Caco-2 (cell line): ENCODE measurements around the gene TIMD4. TPM values are rescaled to one million over a fixed set of nuclear protein-coding genes. Genes with fewer than 3 reads are reported as not detected.
"Not testable (repeated sequence)": the region's sequence is repeated elsewhere in the genome, so short reads cannot be mapped to it uniquely, and the experiment has no call there.

Experiments
- BruUV-seq: library from RNA; stranded (reverse); fragments of 400-500 nt; replicated peaks from 2 replicates; lab custom pipeline; 2021; lab: Mats Ljungman, UMichigan
- CTCF ChIA-PET: fragments of 300-600 bp; sonication (Branson Sonifier 250); formaldehyde crosslinking; loops from one replicate; lab custom pipeline; 2022; ENCODE audit warnings: antibody characterized with exemption; lab: Charles Lee
- POLR2A ChIA-PET: fragments of 300-600 bp; sonication (Branson Sonifier 250); formaldehyde crosslinking; loops from one replicate; lab custom pipeline; 2022; ENCODE audit warnings: antibody characterized with exemption; lab: Charles Lee
- DNase-seq, 2 experiments: peaks; one replicate each; pipeline versions ENCODE4 v3.0.0 to v3.0.0-alpha.2; 2020 to 2022
- H3K27me3 ChIP-seq: replicated peaks from 2 replicates; pipeline ENCODE4 v1.6.0; 2011; ENCODE audit warnings: low read length; ENCODE audit not compliant: control insufficient read depth, insufficient read depth
- H3K36me3 ChIP-seq: 2 replicates; pipeline ENCODE4 v1.5.1; 2011; ENCODE audit warnings: low read length; ENCODE audit not compliant: control insufficient read depth, insufficient read depth
- H3K4me1 ChIP-seq: fragments of 250-450 bp; sonication (Bioruptor Pico); 2 replicates; pipeline ENCODE4 v1.5.1; 2020; ENCODE audit warnings: mild to moderate bottlenecking
- H3K4me3 ChIP-seq: 2 replicates; pipeline ENCODE4 v1.5.1; 2011; ENCODE audit warnings: low read depth, mild to moderate bottlenecking, control low read depth, low read length
- H3K9me3 ChIP-seq: fragments of 250-450 bp; sonication (Bioruptor Pico); 2 replicates; pipeline ENCODE4 v1.5.1; 2020; ENCODE audit warnings: mild to moderate bottlenecking, moderate library complexity
- H3K27ac Mint-ChIP-seq: one replicate; pipeline ENCODE4 v1.8.0; 2022; ENCODE audit warnings: mixed read lengths; ENCODE audit not compliant: unreplicated experiment
- H3K27me3 Mint-ChIP-seq: one replicate; pipeline ENCODE4 v1.8.0; 2022; ENCODE audit warnings: mixed read lengths; ENCODE audit not compliant: insufficient read depth, unreplicated experiment
- H3K36me3 Mint-ChIP-seq: one replicate; pipeline ENCODE4 v1.8.0; 2022; ENCODE audit warnings: mild to moderate bottlenecking, mixed read lengths; ENCODE audit not compliant: insufficient read depth, unreplicated experiment
- H3K4me1 Mint-ChIP-seq: one replicate; pipeline ENCODE4 v1.8.0; 2022; ENCODE audit warnings: low read depth, mixed read lengths; ENCODE audit not compliant: unreplicated experiment
- H3K4me3 Mint-ChIP-seq: one replicate; pipeline ENCODE4 v1.8.0; 2022; ENCODE audit warnings: mild to moderate bottlenecking, moderate library complexity, mixed read lengths; ENCODE audit not compliant: unreplicated experiment
- H3K9me3 Mint-ChIP-seq: one replicate; pipeline ENCODE4 v1.8.0; 2022; ENCODE audit warnings: mixed read lengths; ENCODE audit not compliant: unreplicated experiment
- CTCF ChIP-seq, 2 experiments: fragments of 200-600 bp in 1 of 2; IDR thresholded peaks; 1 replicate in 1 of 2; 2 replicates in 1 of 2; pipeline versions ENCODE4 v1.5.1 to v1.8.0; 2011 to 2022; ENCODE audit warnings: antibody characterized with exemption in 1 of 2, control low read depth in 1 of 2, inconsistent platforms in 1 of 2, low read depth in 1 of 2, low read length in 1 of 2, mild to moderate bottlenecking in 1 of 2, moderate library complexity in 1 of 2; ENCODE audit not compliant: insufficient read depth in 1 of 2, severe bottlenecking in 1 of 2, unreplicated experiment in 1 of 2
- intact Hi-C: fragments of 100-400 bp; cut with micrococcal nuclease; formaldehyde crosslinking; loops from one replicate; pipeline ENCODE4 v1.10.0; 2022; ENCODE audit not compliant: unreplicated experiment
- total RNA-seq: library from RNA; stranded (reverse); gene quantifications from 2 replicates; pipeline ENCODE4 v1.2.3, GENCODE V29; 2022

Gene TIMD4
- total RNA-seq, 1 experiment from 2014 or later: 1.7 TPM

- Mint-ChIP-seq H3K27ac (no peak overlapping the region), H3K4me3 (no peak overlapping the region), H3K4me1 (no peaks in the 10 kb centered on the region), H3K27me3 (no peaks in the 10 kb centered on the region), H3K36me3 (no peaks in the 10 kb centered on the region), H3K9me3 (no peaks in the 10 kb centered on the region)
- H3K4me3 ChIP-seq: no peak overlapping the region
- POLR2A ChIA-PET: no interaction called here
- no peak for DNase-seq
- no peaks in the 10 kb centered on the region for H3K27me3 ChIP-seq
- no TSS peak for BruUV-seq
- no peaks in the 10 kb centered on the region for H3K36me3 ChIP-seq
- no peaks in the 10 kb centered on the region for H3K4me1 ChIP-seq
- H3K9me3 ChIP-seq: no peaks in the 10 kb centered on the region
- TF ChIP-seq CTCF (IDR thresholded peaks at IDR 0.05; ENCODE audit: insufficient read depth in 1 of 2, low read depth in 1 of 2, low read length in 1 of 2, severe bottlenecking in 1 of 2, unreplicated experiment in 1 of 2): no peak
- CTCF ChIA-PET: no interaction called here
- intact Hi-C loops: no loop called here
These were observed 13.6 kb downstream of the TIMD4 start for GRCh38 chr5:156949424-156949823.

GRCh38 chr5:156947925-156948324 is 15.1 kb downstream of the TIMD4 start:
- ChIA-PET POLR2A (no interaction called here), CTCF (no interaction called here)
- no peaks in the 10 kb centered on the region for H3K9me3 Mint-ChIP-seq
- H3K27ac Mint-ChIP-seq: no peak overlapping the region
- Histone ChIP-seq H3K36me3 (no peaks in the 10 kb centered on the region), H3K27me3 (no peaks in the 10 kb centered on the region), H3K4me1 (no peaks in the 10 kb centered on the region), H3K9me3 (no peaks in the 10 kb centered on the region), H3K4me3 (no peak overlapping the region)
- no peak overlapping the region for H3K4me3 Mint-ChIP-seq
- no peaks in the 10 kb centered on the region for H3K4me1 Mint-ChIP-seq
- no TSS peak for BruUV-seq
- TF ChIP-seq CTCF (IDR thresholded peaks at IDR 0.05; ENCODE audit: insufficient read depth in 1 of 2, low read depth in 1 of 2, low read length in 1 of 2, severe bottlenecking in 1 of 2, unreplicated experiment in 1 of 2): no peak
- H3K27me3 Mint-ChIP-seq: no peaks in the 10 kb centered on the region
- no peak for DNase-seq
- no peaks in the 10 kb centered on the region for H3K36me3 Mint-ChIP-seq
- intact Hi-C loops: no loop called here

- CTCF ChIA-PET: no interaction called here
- no peak overlapping the region for H3K27ac Mint-ChIP-seq
These were observed 21.0 kb downstream of the TIMD4 start for GRCh38 chr5:156942064-156942463.

GRCh38 chr5:156940462-156940861 is 22.6 kb downstream of the TIMD4 start:
- H3K27me3 ChIP-seq, BruUV-seq, H3K4me1 ChIP-seq, intact Hi-C loops, H3K9me3 ChIP-seq, H3K4me1 Mint-ChIP-seq, H3K27me3 Mint-ChIP-seq, DNase-seq, CTCF ChIA-PET, H3K4me3 Mint-ChIP-seq, H3K4me3 ChIP-seq, H3K36me3 Mint-ChIP-seq, H3K27ac Mint-ChIP-seq, POLR2A ChIA-PET, H3K36me3 ChIP-seq: not testable (repeated sequence)
- H3K9me3 Mint-ChIP-seq: peaks cover 30% of the 10 kb centered on the region

More at GRCh38 chr5:156942064-156942463, 21.0 kb downstream of the TIMD4 start:
- Mint-ChIP-seq H3K9me3 (peaks cover 30% of the 10 kb centered on the region), H3K4me1 (no peaks in the 10 kb centered on the region), H3K36me3 (no peaks in the 10 kb centered on the region), H3K27me3 (no peaks in the 10 kb centered on the region), H3K4me3 (no peak overlapping the region)
- no peak overlapping the region for H3K4me3 ChIP-seq
- no peaks in the 10 kb centered on the region for H3K9me3 ChIP-seq
- intact Hi-C loops: no loop called here
- DNase-seq: no peak
- no peaks in the 10 kb centered on the region for H3K4me1 ChIP-seq
- POLR2A ChIA-PET: no interaction called here
- no peak for TF ChIP-seq CTCF (IDR thresholded peaks at IDR 0.05; ENCODE audit: insufficient read depth in 1 of 2, low read depth in 1 of 2, low read length in 1 of 2, severe bottlenecking in 1 of 2, unreplicated experiment in 1 of 2)
- no TSS peak for BruUV-seq
- no peaks in the 10 kb centered on the region for H3K27me3 ChIP-seq
- H3K36me3 ChIP-seq: peaks cover 2% of the 10 kb centered on the region
